ENCODE data around the gene UNC93B1. TPM values are rescaled to one million over a fixed set of nuclear protein-coding genes. Genes with fewer than 3 reads are reported as not detected.

Gene UNC93B1
- total RNA-seq, 1 donor from 2014 or later, result 13.0 TPM

- Mint-ChIP-seq H3K4me3 (no peak overlapping the region), H3K4me1 (ENCODE audit: unreplicated experiment) (peaks cover 8% of the 10 kb centered on the region), H3K27me3 (no peaks in the 10 kb centered on the region), H3K9me3 (no peaks in the 10 kb centered on the region), H3K27ac (no peak overlapping the region), H3K36me3 (no peaks in the 10 kb centered on the region)
- no peak for DNase-seq (ENCODE audit: extremely low spot score, unreplicated experiment)
- TF ChIP-seq CTCF (conservative IDR thresholded peaks at IDR 0.05), result no peak
Measured at GRCh38 chr11:68036717-68037239, 32.9 kb upstream of the UNC93B1 start.

GRCh38 chr11:68036141-68036716 is 32.3 kb upstream of the UNC93B1 start:
- Mint-ChIP-seq H3K4me3 (no peak overlapping the region), H3K4me1 (ENCODE audit: unreplicated experiment) (peaks cover 12% of the 10 kb centered on the region), H3K27ac (no peak overlapping the region), H3K36me3 (no peaks in the 10 kb centered on the region), H3K9me3 (no peaks in the 10 kb centered on the region), H3K27me3 (no peaks in the 10 kb centered on the region)
- no peak for DNase-seq (ENCODE audit: extremely low spot score, unreplicated experiment)
- TF ChIP-seq CTCF (conservative IDR thresholded peaks at IDR 0.05), result no peak

GRCh38 chr11:68035266-68035876 is 31.5 kb upstream of the UNC93B1 start:
- no peak for DNase-seq (ENCODE audit: extremely low spot score, unreplicated experiment)
- no peaks in the 10 kb centered on the region for H3K27me3 Mint-ChIP-seq
- TF ChIP-seq CTCF (conservative IDR thresholded peaks at IDR 0.05), result no peak
- H3K36me3 Mint-ChIP-seq, result peaks cover 1% of the 10 kb centered on the region
- H3K4me1 Mint-ChIP-seq (ENCODE audit: unreplicated experiment), result peaks cover 13% of the 10 kb centered on the region
- no peak overlapping the region for H3K27ac Mint-ChIP-seq
- H3K9me3 Mint-ChIP-seq, result no peaks in the 10 kb centered on the region
- H3K4me3 Mint-ChIP-seq, result no peak overlapping the region

- H3K27ac Mint-ChIP-seq, result no peak overlapping the region
- H3K4me3 Mint-ChIP-seq, result peak overlapping the region; percentile 64
- no peak for DNase-seq (ENCODE audit: extremely low spot score, unreplicated experiment)
- H3K36me3 Mint-ChIP-seq, result peaks cover 4% of the 10 kb centered on the region
- peaks cover 20% of the 10 kb centered on the region for H3K4me1 Mint-ChIP-seq (ENCODE audit: unreplicated experiment)
- no peak for TF ChIP-seq CTCF (conservative IDR thresholded peaks at IDR 0.05)
- no peaks in the 10 kb centered on the region for H3K27me3 Mint-ChIP-seq
- H3K9me3 Mint-ChIP-seq, result no peaks in the 10 kb centered on the region
Measured at GRCh38 chr11:68033708-68034045, 29.8 kb upstream of the UNC93B1 start.

GRCh38 chr11:68032997-68033707 is 29.3 kb upstream of the UNC93B1 start:
- Mint-ChIP-seq H3K27me3 (no peaks in the 10 kb centered on the region), H3K36me3 (peaks cover 4% of the 10 kb centered on the region), H3K9me3 (no peaks in the 10 kb centered on the region), H3K27ac (no peak overlapping the region), H3K4me3 (peak overlapping the region; percentile 64), H3K4me1 (ENCODE audit: unreplicated experiment) (peaks cover 21% of the 10 kb centered on the region)
- no peak for TF ChIP-seq CTCF (conservative IDR thresholded peaks at IDR 0.05)
- DNase-seq (ENCODE audit: extremely low spot score, unreplicated experiment), result no peak
